Hematopoietic multipotent progenitor cell treated with erythropoietin and hydrocortisone succinate and interleukin-3 and kit ligand, for 6 days (in vitro differentiated cells): ENCODE results near the gene ARTN.

Source experiments
- DNase-seq: peaks from one replicate; pipeline ENCODE4 v3.0.0-alpha.2; 2015

Gene ARTN, protein sequence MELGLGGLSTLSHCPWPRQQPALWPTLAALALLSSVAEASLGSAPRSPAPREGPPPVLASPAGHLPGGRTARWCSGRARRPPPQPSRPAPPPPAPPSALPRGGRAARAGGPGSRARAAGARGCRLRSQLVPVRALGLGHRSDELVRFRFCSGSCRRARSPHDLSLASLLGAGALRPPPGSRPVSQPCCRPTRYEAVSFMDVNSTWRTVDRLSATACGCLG

DNA sequence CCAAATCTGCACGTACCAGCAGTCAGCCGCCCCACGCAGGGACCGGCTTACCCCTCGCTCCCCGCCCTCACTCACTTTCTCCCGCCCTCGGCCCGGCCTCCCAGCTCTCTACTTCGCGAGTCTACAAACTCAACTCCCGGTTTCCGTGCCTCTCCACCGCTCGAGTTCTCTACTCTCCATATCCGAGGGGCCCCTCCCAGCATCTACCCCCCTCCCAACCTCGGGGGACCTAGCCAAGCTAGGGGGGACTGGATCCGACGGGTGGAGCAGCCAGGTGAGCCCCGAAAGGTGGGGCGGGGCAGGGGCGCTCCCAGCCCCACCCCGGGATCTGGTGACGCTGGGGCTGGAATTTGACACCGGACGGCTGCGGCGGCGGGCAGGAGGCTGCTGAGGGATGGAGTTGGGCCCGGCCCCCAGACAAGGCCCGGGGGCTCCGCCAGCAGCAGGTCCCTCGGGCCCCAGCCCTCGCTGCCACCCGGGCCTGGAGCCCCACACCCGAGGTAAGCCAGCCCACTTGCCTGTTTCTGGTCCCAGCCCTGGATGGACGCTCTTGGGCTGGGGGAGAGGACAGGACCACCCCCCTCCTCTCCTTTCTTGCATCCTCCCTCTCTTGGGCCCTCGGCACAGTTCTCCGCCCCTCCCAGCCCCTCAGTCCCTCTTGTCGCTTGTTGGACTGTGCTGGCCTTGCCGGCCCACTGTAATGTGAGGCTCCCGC lies at the start of gene ARTN:
Gene ARTN (plus strand): TSS at position 416 of the 715 bp plus-strand sequence. CDS start 1,856 bp downstream, outside the sequence.
- peak; percentile 37 for DNase-seq

DNA sequence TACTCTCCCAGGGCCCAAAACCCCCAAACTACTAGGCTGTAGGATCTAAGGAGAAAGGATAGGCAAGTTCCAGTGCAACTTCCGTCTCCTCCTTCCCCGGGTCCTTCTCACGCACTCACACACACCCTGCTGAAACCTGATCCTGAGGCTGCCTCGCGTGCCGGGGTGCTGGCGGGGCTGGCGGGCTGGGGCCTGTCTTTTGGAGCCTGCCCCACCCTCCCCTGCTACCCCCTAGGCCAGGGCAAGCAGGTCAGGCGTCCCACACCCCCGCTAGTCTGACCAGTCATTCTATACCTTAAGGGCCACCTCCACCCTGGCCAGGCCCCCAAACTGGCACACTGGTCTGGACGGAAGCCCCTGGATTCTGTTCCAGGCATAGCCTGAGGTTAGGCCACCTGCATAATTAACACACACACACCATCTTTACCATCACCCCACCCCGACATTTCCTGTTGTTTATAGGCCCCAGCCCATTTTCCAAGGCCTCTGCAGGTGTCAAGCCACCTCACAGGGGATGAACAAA lies 48.3 kb upstream of the ARTN start:
- no peak for DNase-seq

DNA sequence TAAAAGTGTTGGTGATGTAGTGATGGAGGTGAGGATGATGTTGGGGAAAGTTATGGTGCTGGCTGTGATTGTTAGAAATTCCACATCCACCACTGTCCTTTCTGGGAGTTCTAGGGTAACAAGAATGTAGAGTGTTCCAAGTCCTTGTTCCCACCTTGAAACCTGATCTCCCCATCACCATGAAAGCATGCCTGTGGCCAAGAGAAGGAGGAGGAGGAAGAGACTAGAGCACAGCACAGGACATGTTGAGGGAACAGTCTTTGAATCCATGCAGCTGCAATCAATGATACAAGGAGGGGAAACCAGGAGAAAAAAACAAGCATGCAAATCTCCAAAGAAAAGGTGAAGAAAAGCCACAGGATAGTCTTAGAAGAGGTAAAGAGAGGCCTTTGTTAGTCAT lies 45.9 kb upstream of the ARTN start:
- DNase-seq, result no peak

DNA sequence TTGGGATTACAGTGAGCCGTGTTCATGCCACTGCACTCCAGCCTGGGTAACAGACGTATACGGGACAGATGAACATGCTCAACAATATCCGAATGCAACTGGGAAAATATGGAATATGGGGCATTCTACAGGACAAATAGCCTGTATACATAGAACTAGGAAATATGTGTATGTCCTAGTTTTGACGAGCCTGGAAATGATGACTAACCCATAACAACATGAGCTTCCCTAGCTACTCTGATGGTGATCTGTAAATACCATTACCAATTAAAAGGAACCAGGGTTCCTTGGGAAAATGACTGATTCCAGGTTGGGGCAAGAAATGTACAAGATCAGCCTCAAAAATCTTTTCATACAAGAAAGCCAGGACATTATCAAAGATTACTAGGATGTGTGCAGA lies 42.8 kb upstream of the ARTN start:
- DNase-seq, result no peak

DNA sequence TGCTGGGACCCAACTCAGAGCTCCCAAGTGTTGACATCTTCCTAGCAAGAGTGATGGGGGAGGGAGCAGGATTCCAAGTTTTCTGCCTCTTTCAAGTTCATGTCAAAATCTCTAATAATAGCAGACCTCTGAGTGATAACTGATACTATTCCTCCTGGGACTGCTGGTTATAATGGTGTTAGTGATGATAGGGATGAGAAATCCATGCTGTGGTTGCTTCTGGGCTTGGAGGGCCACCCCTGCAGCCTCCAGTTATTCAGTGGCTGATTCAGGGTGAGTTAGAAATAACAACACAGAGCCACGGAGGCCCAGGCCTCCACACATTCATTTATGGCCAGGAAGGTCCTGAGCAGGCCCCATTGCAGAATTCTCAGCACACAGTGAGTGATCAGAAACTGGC lies 40.6 kb upstream of the ARTN start:
- no peak for DNase-seq

DNA sequence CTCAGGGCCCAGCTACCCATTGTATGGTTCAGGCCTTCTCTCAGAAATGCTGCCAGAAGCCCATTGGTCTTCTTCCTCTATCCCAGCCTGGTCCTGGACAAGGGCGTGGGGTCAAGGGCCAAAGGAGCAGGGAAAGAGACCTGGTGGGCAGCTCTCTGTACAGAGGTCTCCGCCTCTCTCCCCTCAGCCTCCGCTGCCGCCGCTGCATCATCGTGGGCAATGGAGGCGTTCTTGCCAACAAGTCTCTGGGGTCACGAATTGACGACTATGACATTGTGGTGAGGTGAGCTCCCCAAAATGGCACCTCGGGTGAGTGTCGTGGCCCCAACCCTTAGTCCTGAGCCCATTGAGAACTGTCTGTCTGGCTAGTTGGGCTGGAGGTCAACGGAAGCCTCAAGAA lies 34.6 kb upstream of the ARTN start:
- no peak for DNase-seq

DNA sequence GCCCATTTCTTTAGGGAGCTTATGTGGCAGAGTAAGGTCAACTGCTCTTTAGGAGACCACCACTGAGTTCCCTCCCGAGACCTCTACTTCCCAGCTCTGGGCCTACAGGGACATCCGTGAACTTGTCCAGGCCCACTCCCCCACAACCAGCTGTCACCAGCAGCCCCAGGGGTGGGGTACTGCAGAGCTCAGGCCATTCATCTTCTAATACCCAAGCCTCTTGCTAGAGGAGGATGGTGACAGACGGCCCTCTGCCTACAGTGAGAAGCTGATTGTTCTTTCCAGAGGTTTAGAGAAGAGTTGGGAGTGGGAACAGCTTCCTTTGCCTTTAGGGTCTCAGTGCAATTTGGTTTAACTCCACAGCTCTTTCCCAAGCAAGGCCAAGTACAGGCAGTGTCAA lies 33.2 kb upstream of the ARTN start:
- DNase-seq, result no peak

DNA sequence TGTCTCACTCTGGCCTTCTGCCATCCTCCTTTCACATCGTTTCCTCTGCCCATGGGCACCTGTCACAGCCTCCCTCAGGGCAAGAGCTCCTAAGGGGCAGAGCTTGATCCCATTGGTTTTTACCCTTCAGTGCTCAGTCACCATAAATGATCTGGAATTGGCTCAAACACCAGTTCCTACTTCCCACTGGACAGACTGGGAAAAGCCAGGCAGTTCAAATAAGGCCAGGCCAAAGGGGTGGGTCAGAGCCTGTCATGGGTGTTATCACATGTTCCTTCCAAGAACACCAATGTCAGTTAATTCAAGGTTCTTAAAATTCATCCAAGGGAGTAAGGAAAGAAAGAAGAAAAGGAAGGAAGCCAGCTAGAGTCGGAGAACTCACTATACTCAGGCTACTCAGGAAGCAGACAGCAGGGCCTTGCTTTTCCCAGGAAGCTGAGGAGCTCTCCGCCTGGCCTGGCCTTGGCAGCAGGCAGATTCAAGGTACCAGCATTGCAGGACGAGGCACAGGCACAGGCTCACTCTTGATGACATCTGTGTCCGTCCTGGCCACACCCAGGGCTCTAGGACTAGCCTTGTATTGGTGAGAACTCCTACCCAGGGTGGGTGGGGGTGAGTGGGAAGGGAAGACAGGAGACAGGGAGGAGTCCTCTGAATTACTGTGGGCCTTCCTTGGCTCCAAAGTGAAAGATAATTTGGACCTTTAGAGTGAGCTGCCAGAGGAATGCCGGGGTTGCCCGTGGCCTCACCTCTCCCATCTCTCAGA lies 32.2 kb upstream of the ARTN start:
- DNase-seq, result no peak

DNA sequence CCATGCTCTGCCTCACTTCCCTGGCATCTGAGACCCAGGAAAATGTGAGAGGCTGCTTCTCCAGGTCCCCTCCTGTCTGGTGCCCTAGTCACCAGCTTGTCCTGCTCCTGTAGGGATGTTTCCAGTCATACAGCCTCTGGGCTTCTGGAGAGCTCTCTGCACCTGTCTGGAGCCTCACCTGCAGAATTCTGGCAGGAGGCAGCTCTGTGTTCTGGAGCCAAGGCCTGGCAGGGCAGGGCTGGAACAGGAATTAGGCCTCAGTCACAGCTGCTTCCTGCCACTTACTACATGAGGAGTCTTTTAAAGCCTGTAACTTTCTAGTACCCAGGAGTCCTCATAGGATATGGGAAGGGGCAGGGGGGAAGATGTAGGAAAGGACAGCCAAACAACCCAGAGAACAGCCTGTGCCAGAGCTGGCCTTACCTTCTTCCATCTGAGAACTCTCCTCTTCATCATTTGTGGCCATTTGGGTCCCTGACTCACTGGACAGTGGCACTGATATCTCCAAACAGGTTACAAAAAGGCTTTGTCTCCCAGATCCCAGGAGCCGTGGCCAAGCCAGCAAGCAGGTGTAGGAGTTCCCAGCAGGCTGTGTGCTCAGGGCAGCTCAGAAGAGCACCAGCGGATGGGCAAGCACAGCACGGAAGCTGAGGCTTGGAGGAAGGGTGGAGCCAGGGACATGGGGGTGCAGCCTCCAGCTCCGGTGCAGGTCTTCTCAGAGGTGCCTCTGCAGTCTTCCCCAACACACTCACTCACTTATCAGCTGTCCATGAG lies 31.4 kb upstream of the ARTN start:
- DNase-seq, result no peak

DNA sequence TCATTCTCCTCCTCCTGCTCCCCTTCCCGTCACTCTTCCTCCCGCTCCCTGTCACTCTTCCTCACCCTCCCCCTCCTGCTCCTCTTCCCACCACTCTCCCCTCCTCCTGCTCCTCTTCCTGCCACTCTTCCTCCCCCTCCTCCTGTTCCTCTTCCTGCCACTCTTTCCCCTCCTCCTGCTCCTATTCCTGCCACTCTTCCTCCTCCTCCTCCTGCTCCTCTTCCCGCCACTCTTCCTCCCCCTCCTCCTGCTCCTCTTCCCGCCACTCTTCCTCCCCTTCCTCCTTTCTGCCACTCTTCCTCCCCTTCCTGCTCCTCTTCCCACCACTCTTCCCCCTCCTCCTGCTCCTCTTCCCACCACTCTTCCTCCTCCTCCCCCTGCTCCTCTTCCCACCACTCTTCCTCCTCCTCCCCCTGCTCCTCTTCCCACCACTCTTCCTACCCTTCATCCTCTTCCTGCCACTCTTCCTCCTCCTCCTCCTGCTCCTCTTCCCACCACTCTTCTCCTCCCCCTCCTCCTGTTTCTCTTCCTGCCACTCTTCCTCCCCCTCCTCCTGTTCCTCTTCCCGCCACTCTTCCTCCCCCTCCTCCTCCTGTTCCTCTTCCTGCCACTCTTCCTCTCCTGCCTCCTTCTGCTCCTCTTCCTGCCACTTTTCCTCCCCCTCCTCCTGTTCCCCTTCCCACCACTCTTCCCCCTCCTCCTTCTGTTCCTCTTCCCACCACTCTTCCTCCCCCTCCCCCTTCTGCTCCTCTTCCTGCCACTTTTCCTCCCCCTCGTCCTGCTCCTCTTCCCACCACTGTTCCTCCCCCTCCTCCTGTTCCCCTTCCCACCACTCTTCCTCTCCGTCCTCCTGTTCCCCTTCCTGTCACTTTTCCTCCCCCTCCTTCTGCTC lies 28.7 kb upstream of the ARTN start:
- DNase-seq, result no peak

DNA sequence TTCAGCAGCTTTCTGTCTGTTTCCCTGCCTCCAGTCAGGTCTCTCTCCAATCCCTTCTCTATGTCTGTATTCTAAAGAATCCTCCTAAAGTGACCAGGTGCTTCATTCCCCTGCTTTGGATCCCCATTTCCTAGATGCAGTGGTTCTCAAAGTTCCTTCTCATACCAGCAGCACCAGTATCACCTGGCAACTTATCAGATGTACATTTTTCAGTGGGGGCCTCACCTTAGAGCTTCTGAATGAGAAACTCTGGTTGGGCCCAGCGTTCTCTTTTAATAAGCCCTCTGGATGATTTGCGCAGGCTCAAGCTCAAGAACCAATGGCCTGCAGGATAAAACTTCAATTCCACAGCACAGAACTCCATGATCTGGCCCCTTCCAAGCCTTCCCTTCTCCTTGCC lies 25.4 kb upstream of the ARTN start:
- DNase-seq, result no peak

DNA sequence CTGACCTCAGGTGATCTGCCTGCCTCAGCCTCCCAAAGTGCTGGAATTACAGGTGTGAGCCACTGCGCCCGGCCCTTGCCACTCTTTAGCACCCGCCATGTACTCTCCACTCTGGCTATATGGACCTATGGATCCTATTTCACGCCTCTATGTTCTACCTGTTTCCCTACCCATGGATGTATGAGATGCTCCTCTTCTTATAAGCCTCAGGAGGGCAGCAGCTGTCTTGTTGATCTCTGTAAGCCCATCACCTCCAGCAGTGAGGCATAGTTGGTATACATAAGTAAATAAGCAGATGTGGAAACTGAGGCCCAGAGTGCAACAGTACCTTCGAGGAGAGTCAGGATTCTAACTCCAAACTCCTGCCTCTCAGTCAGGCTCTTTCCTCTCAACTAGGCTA lies 24.7 kb upstream of the ARTN start:
- no peak for DNase-seq

DNA sequence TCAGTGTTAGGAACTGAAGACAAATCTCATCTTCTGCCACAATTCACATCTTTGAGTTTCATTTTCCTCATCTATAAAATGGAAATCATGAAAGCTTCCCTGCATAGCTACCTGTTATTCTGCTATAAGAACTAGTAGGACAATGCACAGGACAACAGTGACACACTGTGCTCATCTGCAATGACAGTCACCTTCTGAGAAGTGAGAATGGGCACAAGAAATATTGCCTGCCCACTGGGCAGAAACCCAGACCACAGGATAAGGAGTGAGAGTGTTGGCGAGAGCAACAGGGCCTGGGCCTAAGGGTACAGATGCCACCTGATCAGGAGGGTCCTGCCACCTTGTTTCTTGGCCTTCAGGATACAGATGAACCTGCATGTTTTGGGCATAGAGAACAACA lies 23.3 kb upstream of the ARTN start:
- DNase-seq, result no peak

DNA sequence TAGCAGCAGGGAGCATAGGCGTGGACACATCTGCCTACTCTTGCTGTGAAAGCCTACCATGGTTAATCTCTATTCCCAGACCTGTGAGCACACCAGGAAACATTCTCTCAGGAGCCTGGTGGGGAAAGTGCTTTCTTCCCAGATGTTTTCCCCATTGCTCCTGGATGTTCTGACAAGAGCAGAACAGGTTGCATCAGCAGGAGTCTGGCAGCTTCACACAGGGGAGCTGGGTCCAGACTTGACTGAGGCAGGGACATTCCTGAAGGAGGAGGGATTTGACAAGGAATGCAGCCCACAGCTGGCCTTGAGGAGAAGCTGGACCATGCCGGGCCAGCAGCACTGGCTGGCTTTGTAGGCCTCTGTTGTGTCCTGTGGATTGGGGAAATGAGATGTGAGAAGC lies 21.0 kb upstream of the ARTN start:
- no peak for DNase-seq

DNA sequence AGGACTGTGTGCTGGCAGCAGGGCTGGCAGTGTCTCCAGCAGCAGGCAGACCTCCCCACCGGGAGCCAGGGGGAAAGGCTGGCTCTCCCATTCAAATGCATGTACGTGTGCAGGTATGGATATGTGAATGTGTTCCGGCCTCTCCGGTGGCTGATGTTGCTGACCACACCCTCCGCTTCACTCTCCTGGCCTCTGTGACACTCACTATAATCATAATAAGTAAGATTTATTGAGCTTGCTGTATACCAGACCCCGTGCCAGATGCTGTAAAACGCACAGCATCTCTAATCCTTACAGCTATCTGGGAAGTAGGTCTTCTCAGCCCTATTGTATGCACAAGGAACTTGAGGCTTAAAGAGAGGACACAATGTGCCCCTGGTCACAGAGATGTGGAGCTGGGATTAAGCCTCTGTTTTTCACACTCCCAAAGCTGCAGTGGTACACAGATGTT lies 20.5 kb upstream of the ARTN start:
- no peak for DNase-seq

DNA sequence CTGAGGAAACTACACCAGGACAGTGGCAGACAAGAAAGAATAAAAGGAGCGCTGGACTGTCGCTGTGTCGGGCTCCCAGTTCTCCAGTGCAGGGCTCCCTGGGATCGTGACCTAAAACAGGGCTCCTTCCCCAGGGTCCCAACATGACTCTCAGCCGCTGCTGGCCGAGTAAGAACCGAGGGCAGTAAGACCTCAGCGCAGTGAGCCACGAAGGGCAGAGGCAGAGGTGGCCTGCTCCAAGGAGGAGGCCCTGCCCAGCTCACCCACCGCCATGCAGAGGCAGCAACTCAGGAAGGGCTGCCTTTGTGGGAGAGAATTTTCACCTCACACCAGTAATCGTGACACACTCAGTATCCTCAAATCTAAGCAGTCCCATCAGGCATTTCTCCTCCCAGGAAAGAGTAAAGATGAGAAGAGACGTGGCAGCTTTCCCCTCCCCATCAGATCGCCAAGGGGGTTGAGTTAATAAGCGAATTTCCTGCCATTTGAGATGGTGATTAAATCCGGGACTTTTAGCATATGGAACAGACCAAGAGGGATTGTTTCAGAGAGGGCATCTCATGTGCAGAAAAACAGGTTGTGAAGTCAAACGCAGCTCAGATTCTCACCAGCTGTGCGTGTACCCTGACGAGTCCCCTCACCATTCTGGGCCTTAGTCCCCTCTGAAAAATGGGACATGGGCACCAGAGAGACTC lies 19.8 kb upstream of the ARTN start:
- DNase-seq, result no peak

DNA sequence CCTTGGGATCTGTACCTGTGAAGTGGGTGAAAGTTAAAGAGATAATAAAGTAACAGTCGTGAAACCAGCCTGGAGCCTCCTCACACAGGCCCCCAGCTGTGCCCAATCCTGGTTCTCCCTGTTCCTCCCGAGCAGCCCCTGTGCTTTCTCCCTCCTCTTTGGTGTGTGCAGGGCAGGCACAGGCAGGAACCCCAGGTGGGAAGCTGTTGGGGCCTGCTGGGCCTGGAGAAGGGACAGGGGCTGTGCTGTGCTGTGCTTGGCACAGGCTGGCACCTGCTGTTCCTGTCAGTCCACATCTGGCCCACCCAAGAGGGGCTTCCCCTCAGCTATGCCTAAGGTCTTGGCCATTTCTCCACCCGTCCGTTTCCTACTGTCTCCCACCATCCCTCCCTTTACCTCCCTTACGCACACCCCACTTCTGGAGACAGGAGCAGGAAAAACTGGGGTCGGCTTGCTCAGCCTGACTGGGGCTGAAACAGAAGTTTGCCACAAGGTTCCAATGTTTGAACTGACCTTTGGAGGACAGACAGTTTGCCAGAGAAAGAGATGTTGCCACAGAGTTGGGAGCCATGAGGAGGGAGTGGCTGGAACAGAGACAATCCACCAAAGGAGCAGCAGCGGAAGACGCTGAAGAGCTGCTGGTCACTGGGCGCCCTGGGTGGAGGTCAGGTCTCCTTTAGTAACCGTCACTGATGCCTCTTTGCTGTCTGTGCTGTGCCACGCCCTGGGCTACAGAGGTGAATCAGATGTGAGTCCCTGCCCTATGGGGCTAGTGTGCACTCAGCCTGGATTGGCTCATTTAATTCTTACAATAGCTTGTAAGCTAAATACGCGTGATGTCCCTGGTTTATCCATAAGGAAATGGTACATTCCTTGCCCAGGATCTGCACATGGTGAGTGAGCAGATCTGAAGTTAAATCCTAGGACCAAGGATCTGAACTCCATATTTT lies 18.8 kb upstream of the ARTN start:
- DNase-seq, result no peak

DNA sequence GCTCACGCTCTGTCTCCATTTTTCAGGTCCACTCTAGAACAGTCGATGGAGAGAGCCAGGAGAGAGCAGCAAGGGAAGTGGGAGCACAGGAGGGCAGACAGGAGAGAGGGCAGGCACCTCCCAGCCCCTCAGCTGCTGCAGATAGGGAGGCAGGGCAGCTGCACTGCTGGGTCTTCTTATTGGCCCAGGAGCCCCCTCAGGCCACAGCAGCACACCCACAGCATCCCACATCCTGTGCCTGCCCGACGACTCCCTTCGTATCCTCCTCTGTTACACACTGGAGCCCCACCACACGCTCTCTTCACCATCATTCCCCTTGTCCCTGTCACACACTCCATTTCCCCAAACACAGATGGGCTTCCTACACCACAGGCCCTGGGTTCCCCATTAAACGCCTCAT lies 13.7 kb upstream of the ARTN start:
- no peak for DNase-seq

DNA sequence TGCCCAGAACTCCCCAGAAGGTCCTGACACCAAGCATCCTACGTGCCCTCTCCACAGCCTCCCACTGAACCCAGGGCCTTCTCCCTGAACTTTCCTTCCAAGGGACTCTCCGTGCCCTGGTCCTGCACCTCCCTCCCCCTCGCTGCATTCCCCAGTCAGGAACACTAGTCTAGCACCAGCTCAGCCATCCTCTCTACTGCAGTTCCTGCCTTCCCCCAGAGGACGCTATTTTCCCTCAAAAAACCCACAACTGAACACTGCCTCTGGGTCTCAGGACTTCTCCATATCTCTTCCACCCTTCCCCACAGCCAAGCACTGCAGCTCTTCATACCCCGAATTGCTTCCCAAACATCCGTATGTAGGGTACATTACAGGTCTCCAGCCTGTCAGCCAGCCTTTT lies 12.6 kb upstream of the ARTN start:
- DNase-seq, result no peak

DNA sequence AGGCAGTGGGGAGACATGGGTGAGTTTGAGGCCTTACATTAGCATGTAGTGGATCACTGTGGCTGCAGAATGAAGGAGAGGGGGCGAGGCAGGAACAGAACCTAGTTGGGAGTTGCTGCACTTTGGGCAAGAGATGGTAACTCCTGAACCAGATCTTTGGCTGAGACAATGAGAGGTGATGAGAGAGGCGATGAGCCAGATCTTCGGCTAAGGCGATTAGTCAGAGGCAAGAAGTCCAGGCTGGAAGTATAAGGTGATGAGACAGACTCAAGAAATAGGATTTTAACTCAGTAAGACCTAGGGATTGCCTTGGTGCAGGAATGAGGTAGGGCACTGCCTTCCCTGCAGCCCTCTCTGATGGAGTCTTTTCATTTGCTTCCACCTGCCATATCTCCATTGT lies 9.1 kb upstream of the ARTN start:
- DNase-seq, result no peak
